IMR-90 (cell line): ENCODE results near the gene WARS2. TPM values are rescaled to one million over a fixed set of nuclear protein-coding genes. Genes with fewer than 3 reads are reported as not detected.

Experiments used
- ATAC-seq: fragments of 200-7000 bp; cut with Tn5 transposase; 2 replicates; pipeline ENCODE4 v1.9.1; 2020; ENCODE audit warnings: low read depth, mild to moderate bottlenecking, moderate library complexity
- BruUV-seq: library from RNA; stranded (reverse); fragments of 400-500 nt; replicated peaks from 2 replicates; lab custom pipeline; 2021; lab: Mats Ljungman, UMichigan
- CTCF ChIA-PET: fragments of 300-600 bp; formaldehyde crosslinking; extraction: SDS; loops from one replicate; lab custom pipeline; 2021; ENCODE audit warnings: antibody characterized with exemption; lab: Yijun Ruan, JAX
- POLR2A ChIA-PET: fragments of 300-600 bp; sonication (Branson Sonifier 250); formaldehyde crosslinking; loops from one replicate; lab custom pipeline; 2022; ENCODE audit warnings: antibody characterized with exemption; ENCODE audit not compliant: unreplicated experiment; lab: Charles Lee
- DNase-seq: peaks from one replicate; pipeline ENCODE4 v3.0.0; 2013
- H2AFZ ChIP-seq: replicated peaks from 2 replicates; pipeline ENCODE3; 2013; ENCODE audit warnings: low read length, mild to moderate bottlenecking; ENCODE audit not compliant: poor library complexity
- H2AK5ac ChIP-seq: 2 replicates; pipeline ENCODE4 v1.6.1; 2013; ENCODE audit warnings: low read depth, low read length, inconsistent platforms
- H2AK9ac ChIP-seq: replicated peaks from 2 replicates; pipeline ENCODE3; 2013; ENCODE audit warnings: mild to moderate bottlenecking, low read depth, low read length, moderate library complexity; ENCODE audit not compliant: poor library complexity
- H2BK120ac ChIP-seq: 2 replicates; pipeline ENCODE4 v1.6.1; 2013; ENCODE audit warnings: low read depth, low read length, inconsistent platforms
- H2BK15ac ChIP-seq: 3 replicates; pipeline ENCODE4 v1.6.1; 2013; ENCODE audit warnings: low read depth, low read length, inconsistent platforms
- H2BK20ac ChIP-seq: 2 replicates; pipeline ENCODE4 v1.6.1; 2013; ENCODE audit warnings: low read depth, mild to moderate bottlenecking, inconsistent platforms, low read length, moderate library complexity
- H2BK5ac ChIP-seq: 2 replicates; pipeline ENCODE4 v1.6.1; 2013; ENCODE audit warnings: mild to moderate bottlenecking, low read depth, low read length, inconsistent platforms; ENCODE audit not compliant: poor library complexity, severe bottlenecking
- H3K14ac ChIP-seq: replicated peaks from 2 replicates; pipeline ENCODE4 v1.6.1; 2013; ENCODE audit warnings: low read depth, low read length, inconsistent platforms
- H3K18ac ChIP-seq: 2 replicates; pipeline ENCODE4 v1.6.1; 2013; ENCODE audit warnings: low read depth, low read length, control low read depth
- H3K23ac ChIP-seq: 2 replicates; pipeline ENCODE4 v1.6.1; 2013; ENCODE audit warnings: low read depth, low read length, inconsistent platforms
- H3K27ac ChIP-seq: 2 replicates; pipeline ENCODE4 v1.5.1; 2013; ENCODE audit warnings: mild to moderate bottlenecking, control low read depth, low read length; ENCODE audit not compliant: insufficient read depth
- H3K27me3 ChIP-seq: 2 replicates; pipeline ENCODE4 v1.6.1; 2013; ENCODE audit warnings: low read length; ENCODE audit not compliant: control insufficient read depth, insufficient read depth
- H3K36me3 ChIP-seq: 2 replicates; pipeline ENCODE4 v1.6.1; 2013; ENCODE audit warnings: low read length, mixed read lengths; ENCODE audit not compliant: control insufficient read depth, insufficient read depth
- H3K4ac ChIP-seq: 2 replicates; pipeline ENCODE4 v1.6.1; 2013; ENCODE audit warnings: low read depth, low read length, inconsistent platforms
- H3K4me1 ChIP-seq: 2 replicates; pipeline ENCODE4 v1.6.1; 2013; ENCODE audit warnings: low read length, mixed read lengths; ENCODE audit not compliant: control insufficient read depth, insufficient read depth
- H3K4me2 ChIP-seq: 2 replicates; pipeline ENCODE4 v1.6.1; 2013; ENCODE audit warnings: low read depth, mild to moderate bottlenecking, control low read depth, low read length, moderate library complexity
- H3K4me3 ChIP-seq: 2 replicates; pipeline ENCODE4 v1.5.1; 2013; ENCODE audit warnings: low read depth, mild to moderate bottlenecking, control low read depth, low read length, moderate library complexity; ENCODE audit not compliant: insufficient read depth
- H3K56ac ChIP-seq: 2 replicates; pipeline ENCODE4 v1.6.1; 2013; ENCODE audit warnings: low read length, inconsistent platforms; ENCODE audit not compliant: insufficient read depth; ENCODE audit errors: extremely low read depth
- H3K79me1 ChIP-seq, 2 experiments: 2 replicates each; pipeline ENCODE4 v1.6.1; 2013; ENCODE audit warnings: low read length in 2 of 2, inconsistent platforms in 1 of 2, low read depth in 1 of 2
- H3K9ac ChIP-seq: 2 replicates; pipeline ENCODE4 v1.6.1; 2013; ENCODE audit warnings: low read depth, low read length, control low read depth
- H3K9me1 ChIP-seq: 2 replicates; pipeline ENCODE4 v1.6.1; 2013; ENCODE audit warnings: low read length, inconsistent platforms; ENCODE audit not compliant: insufficient read depth
- H3K9me3 ChIP-seq: 2 replicates; pipeline ENCODE4 v1.6.1; 2013; ENCODE audit warnings: low read length; ENCODE audit not compliant: control insufficient read depth, insufficient read depth
- H4K20me1 ChIP-seq: 2 replicates; pipeline ENCODE4 v1.6.1; 2013; ENCODE audit warnings: low read length, inconsistent platforms; ENCODE audit not compliant: insufficient read depth
- H4K5ac ChIP-seq: 2 replicates; pipeline ENCODE4 v1.6.1; 2013; ENCODE audit warnings: mild to moderate bottlenecking, low read depth, low read length, control low read depth
- H4K8ac ChIP-seq, 2 experiments: 2 replicates each; pipeline ENCODE4 v1.6.1; 2013; ENCODE audit warnings: low read depth in 2 of 2, low read length in 2 of 2, control low read depth in 1 of 2, inconsistent platforms in 1 of 2
- H4K91ac ChIP-seq: 2 replicates; pipeline ENCODE4 v1.6.1; 2013; ENCODE audit warnings: low read depth, low read length, inconsistent platforms; ENCODE audit not compliant: insufficient read depth
- BHLHE40 ChIP-seq: fragments of 150-350 bp; IDR thresholded peaks from 2 replicates; pipeline ENCODE4 v1.6.1; 2016; ENCODE audit warnings: mild to moderate bottlenecking, low read depth, low read length
- CEBPB ChIP-seq: IDR thresholded peaks from 2 replicates; pipeline ENCODE4 v1.6.1; 2012; ENCODE audit warnings: low read depth, low read length, improper control_type of control experiment
- CTCF ChIP-seq: conservative IDR thresholded peaks from 2 replicates; pipeline ENCODE4 v1.5.1; 2012; ENCODE audit warnings: mild to moderate bottlenecking, low read depth, low read length, improper control_type of control experiment
- FOS ChIP-seq: fragments of 150-350 bp; IDR thresholded peaks from 2 replicates; pipeline ENCODE4 v1.6.1; 2016; ENCODE audit warnings: low read depth, low read length
- MAFK ChIP-seq: IDR thresholded peaks from 2 replicates; pipeline ENCODE4 v1.6.1; 2012; ENCODE audit warnings: low read depth, low read length, improper control_type of control experiment
- MAZ ChIP-seq: IDR thresholded peaks from 2 replicates; pipeline ENCODE4 v1.6.1; 2012; ENCODE audit warnings: low read depth, mild to moderate bottlenecking, low read length, improper control_type of control experiment, moderate library complexity, borderline replicate concordance
- MXI1 ChIP-seq: IDR thresholded peaks from 2 replicates; pipeline ENCODE4 v1.6.1; 2012; ENCODE audit warnings: low read depth, mild to moderate bottlenecking, low read length, moderate library complexity, borderline replicate concordance
- NFE2L2 ChIP-seq: fragments of 150-350 bp; IDR thresholded peaks from 2 replicates; pipeline ENCODE4 v1.6.1; 2016; ENCODE audit warnings: low read depth, mild to moderate bottlenecking, low read length
- POLR2A ChIP-seq: IDR thresholded peaks from 2 replicates; pipeline ENCODE4 v1.6.1; 2012; ENCODE audit warnings: mild to moderate bottlenecking, low read depth, low read length
- RAD21 ChIP-seq: IDR thresholded peaks from 2 replicates; pipeline ENCODE4 v1.6.1; 2012; ENCODE audit warnings: low read length, improper control_type of control experiment
- RCOR1 ChIP-seq: IDR thresholded peaks from 2 replicates; pipeline ENCODE4 v1.6.1; 2012; ENCODE audit warnings: mild to moderate bottlenecking, low read length, improper control_type of control experiment; ENCODE audit not compliant: insufficient replicate concordance
- RFX5 ChIP-seq: IDR thresholded peaks from 2 replicates; pipeline ENCODE4 v1.8.0; 2012; ENCODE audit warnings: low read depth, mild to moderate bottlenecking, low read length, moderate library complexity
- SMC3 ChIP-seq: fragments of 150-350 bp; IDR thresholded peaks from 2 replicates; pipeline ENCODE4 v1.6.1; 2016; ENCODE audit warnings: low read depth, mild to moderate bottlenecking, antibody characterized with exemption, low read length, moderate library complexity
- WGBS, 2 experiments: methylation state at CpG; one replicate each; pipeline versions ENCODE4 v1.1.5 to v1.1.7; 2013; ENCODE audit warnings: missing lambda C conversion rate in 2 of 2; ENCODE audit not compliant: insufficient read length in 1 of 2; ENCODE audit errors: extremely low coverage in 2 of 2; 5-methylcytosine and 5-hydroxymethylcytosine counted together
- dilution Hi-C: fragments of 300-500 bp; cut with HindIII; formaldehyde crosslinking; loops from one replicate; pipeline ENCODE4 v1.14.3; 2018; ENCODE audit warnings: low sequenced_read_pairs; ENCODE audit not compliant: unreplicated experiment
- in situ Hi-C: fragments of 300-500 bp; cut with MboI; formaldehyde crosslinking; loops from 3 replicates; pipeline ENCODE4 v1.14.3; 2019; ENCODE audit warnings: low sequenced_read_pairs, inconsistent platforms, mixed read lengths
- intact Hi-C: fragments of 100-400 bp; cut with micrococcal nuclease; formaldehyde crosslinking; loops from 2 replicates; pipeline ENCODE4 v1.10.0; 2022
- polyA plus RNA-seq, 3 experiments: library from polyadenylated mRNA; depleted of rRNA; stranded (reverse); fragments of >200 nt; gene quantifications; 2 replicates each; pipeline ENCODE4 v1.2.3, GENCODE V29; 2012; ENCODE audit warnings: low replicate concordance in 1 of 3
- total RNA-seq: library from RNA; depleted of rRNA; stranded (reverse); fragments of >200 nt; gene quantifications from 2 replicates; pipeline ENCODE4 v1.2.3, GENCODE V29; 2012
- TF ChIP-seq, protein P1 (sequence below): fragments of 150-350 bp; IDR thresholded peaks from 2 replicates; pipeline ENCODE4 v1.6.1; 2017; ENCODE audit warnings: mild to moderate bottlenecking, antibody characterized with exemption, low read length, low read depth
- TF ChIP-seq, protein P2 (sequence below): fragments of 150-350 bp; IDR thresholded peaks from 2 replicates; pipeline ENCODE4 v1.6.1; 2016; ENCODE audit warnings: low read depth, mild to moderate bottlenecking, low read length, moderate library complexity, borderline replicate concordance

WARS2 gene
- total and polyA plus RNA-seq, 2 of the 4 experiments (the other 2 are of a cell fraction) = 5.7 to 20.3 TPM

GRCh38 chr1:119046429-119046784 lies 94.0 kb downstream of the WARS2 start:
- 70% methylated on average over 2 of the region's 7 CpGs; no CpG with 5 or more reads in 1 of the 2 experiments for WGBS, 2 experiments
- no peak overlapping the region for H3K9ac ChIP-seq
- H3K4me3 ChIP-seq = no peak overlapping the region
- no peak overlapping the region for H2BK120ac ChIP-seq
- no peak overlapping the region for H3K18ac ChIP-seq
- ATAC-seq (no peak), DNase-seq (no peak)
- no peaks in the 10 kb centered on the region for H3K4me1 ChIP-seq
- in situ Hi-C loops (no loop called here), intact Hi-C loops (no loop called here), dilution Hi-C loops (no loop called here)
- no peak overlapping the region for H4K91ac ChIP-seq
- ChIA-PET POLR2A (no interaction called here), CTCF (interaction anchor here (0.7 kb wide), 1 partner anchor 8 kb away, joined by 4 read pairs; no protein-coding TSS in a partner anchor)
- TF ChIP-seq RCOR1 = no peak
- no peak for TF ChIP-seq FOS
- TF ChIP-seq MXI1 = no peak
- TF ChIP-seq CEBPB = no peak
- TF ChIP-seq RFX5 = no peak
- TF ChIP-seq RAD21 = no peak
- no peak for TF ChIP-seq POLR2A
- TF ChIP-seq BHLHE40 = no peak
- TF ChIP-seq MAFK = no peak
- TF ChIP-seq, protein P1, sequence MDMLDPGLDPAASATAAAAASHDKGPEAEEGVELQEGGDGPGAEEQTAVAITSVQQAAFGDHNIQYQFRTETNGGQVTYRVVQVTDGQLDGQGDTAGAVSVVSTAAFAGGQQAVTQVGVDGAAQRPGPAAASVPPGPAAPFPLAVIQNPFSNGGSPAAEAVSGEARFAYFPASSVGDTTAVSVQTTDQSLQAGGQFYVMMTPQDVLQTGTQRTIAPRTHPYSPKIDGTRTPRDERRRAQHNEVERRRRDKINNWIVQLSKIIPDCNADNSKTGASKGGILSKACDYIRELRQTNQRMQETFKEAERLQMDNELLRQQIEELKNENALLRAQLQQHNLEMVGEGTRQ = no peak
- no peak for TF ChIP-seq NFE2L2
- TF ChIP-seq, protein P2, sequence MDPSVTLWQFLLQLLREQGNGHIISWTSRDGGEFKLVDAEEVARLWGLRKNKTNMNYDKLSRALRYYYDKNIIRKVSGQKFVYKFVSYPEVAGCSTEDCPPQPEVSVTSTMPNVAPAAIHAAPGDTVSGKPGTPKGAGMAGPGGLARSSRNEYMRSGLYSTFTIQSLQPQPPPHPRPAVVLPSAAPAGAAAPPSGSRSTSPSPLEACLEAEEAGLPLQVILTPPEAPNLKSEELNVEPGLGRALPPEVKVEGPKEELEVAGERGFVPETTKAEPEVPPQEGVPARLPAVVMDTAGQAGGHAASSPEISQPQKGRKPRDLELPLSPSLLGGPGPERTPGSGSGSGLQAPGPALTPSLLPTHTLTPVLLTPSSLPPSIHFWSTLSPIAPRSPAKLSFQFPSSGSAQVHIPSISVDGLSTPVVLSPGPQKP = no peak
- no peak for TF ChIP-seq CTCF
- no peak for TF ChIP-seq SMC3
- TF ChIP-seq MAZ = no peak
- H3K23ac ChIP-seq = no peak overlapping the region
- no peak overlapping the region for H4K8ac ChIP-seq
- no peak overlapping the region for H3K56ac ChIP-seq
- H2BK20ac ChIP-seq = no peak overlapping the region
- peaks cover 2% of the 10 kb centered on the region for H3K36me3 ChIP-seq
- no TSS peak for BruUV-seq
- H4K5ac ChIP-seq = no peak overlapping the region
- no peak overlapping the region for H2BK5ac ChIP-seq
- no peaks in the 10 kb centered on the region for H3K9me3 ChIP-seq
- no peak overlapping the region for H2AK5ac ChIP-seq
- no peaks in the 10 kb centered on the region for H3K9me1 ChIP-seq
- no peak overlapping the region for H2AFZ ChIP-seq
- H2BK15ac ChIP-seq = no peak overlapping the region
- H2AK9ac ChIP-seq = no peak overlapping the region
- no peaks in the 10 kb centered on the region for H3K27me3 ChIP-seq
- H3K14ac ChIP-seq = no peak overlapping the region
- no peaks in the 10 kb centered on the region; a peak in 1 of 4 replicates for H3K79me1 ChIP-seq
- H3K4ac ChIP-seq = no peak overlapping the region
- H3K27ac ChIP-seq = no peak overlapping the region
- H4K20me1 ChIP-seq = no peaks in the 10 kb centered on the region
- no peak overlapping the region for H3K4me2 ChIP-seq
